GM18502 (cell line): Measurements from ENCODE around the gene DOCK1.

Source experiments
- ATAC-seq: cut with Tn5 transposase; IDR thresholded peaks from one replicate; pipeline ENCODE4 v1.9.1; 2021; ENCODE audit warnings: mild to moderate bottlenecking; ENCODE audit not compliant: unreplicated experiment, poor library complexity

The DOCK1 gene

DNA sequence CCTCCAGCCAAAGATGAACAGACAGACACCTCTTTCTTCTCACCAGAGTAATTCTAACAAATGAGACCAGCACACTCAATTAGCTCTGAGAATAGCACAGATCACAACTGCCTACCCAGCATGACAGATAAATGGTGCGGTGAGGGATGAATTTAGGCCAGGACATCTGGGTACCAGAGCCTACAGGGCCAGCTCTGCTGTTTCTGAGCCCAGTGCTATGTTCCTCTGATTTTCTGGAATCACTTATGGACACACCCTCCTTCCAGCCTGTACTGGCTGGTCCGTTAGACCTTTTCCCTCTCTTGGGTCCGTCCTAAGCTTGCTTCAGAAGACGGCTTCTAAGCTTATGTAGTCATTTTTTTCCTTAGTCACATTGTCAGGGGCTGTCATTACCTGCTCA is 217.6 kb downstream of the DOCK1 start:
- no peak for ATAC-seq

GRCh38 chr10:127123626-127124025 is 218.4 kb downstream of the DOCK1 start:
- no peak for ATAC-seq

GRCh38 chr10:127125331-127125730 is 220.1 kb downstream of the DOCK1 start:
- no peak for ATAC-seq

- no peak for ATAC-seq
Observed at GRCh38 chr10:127127822-127128221, 222.6 kb downstream of the DOCK1 start.

- ATAC-seq: no peak
Observed at GRCh38 chr10:127129104-127129503, 223.9 kb downstream of the DOCK1 start.

GRCh38 chr10:127132451-127132850 is 227.2 kb downstream of the DOCK1 start:
- ATAC-seq: no peak

DNA sequence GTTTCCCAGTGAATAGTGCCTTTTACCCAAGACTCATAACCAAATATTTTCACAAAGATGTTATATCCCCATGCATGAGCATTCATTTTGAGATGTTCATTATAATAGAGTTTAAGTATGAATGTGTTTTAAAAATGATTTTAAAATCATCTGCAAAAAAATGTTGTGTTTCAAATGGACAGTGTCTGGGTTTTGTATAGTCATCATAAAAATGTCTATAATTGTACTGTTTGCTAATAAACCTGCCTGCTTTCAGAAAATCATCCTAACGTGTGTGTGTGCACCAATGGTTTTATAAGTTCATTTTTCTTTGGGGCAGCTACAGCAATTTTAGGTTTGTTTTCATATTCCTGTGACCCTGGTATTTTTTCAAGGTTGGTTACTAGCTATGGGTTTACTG is 228.0 kb downstream of the DOCK1 start:
- no peak for ATAC-seq

DNA sequence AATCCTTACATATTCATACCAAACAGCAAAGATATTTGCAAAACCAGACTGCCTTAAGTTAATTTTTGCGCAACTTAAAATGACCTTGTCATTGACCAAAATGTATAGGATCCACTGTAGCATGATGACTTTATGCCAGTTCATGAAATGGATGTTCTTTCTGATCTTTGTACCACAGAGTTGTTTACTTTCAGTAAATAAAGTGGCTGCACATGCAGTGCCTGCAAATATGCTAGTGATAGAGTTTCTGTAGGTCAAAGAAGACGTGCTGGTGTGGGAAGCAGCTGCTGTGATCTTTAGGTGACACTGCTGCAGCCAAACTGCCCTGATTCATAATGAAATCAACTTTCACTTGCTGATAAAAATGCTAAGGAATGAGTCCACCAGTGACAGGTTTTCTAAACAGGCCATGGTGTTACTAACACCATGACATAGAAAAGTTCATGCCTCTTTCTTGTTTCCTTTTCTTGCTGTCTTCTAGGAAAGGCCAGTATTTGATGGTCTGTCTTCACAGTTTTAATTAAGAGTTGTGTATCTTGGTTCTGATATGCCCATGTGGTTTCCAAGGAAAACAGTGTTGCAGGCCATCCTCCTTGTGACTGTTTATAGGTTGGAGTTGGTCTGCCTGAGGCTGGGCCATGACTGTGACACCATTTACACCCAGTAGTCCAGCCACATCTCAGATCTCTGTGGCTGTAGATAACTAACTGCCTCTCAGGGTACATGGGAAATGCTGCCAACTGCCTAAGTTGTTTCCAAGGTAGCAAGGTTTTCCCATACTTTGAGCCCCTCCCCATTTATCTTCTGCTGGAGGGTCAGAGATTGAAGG is 228.7 kb downstream of the DOCK1 start:
- no peak for ATAC-seq

DNA sequence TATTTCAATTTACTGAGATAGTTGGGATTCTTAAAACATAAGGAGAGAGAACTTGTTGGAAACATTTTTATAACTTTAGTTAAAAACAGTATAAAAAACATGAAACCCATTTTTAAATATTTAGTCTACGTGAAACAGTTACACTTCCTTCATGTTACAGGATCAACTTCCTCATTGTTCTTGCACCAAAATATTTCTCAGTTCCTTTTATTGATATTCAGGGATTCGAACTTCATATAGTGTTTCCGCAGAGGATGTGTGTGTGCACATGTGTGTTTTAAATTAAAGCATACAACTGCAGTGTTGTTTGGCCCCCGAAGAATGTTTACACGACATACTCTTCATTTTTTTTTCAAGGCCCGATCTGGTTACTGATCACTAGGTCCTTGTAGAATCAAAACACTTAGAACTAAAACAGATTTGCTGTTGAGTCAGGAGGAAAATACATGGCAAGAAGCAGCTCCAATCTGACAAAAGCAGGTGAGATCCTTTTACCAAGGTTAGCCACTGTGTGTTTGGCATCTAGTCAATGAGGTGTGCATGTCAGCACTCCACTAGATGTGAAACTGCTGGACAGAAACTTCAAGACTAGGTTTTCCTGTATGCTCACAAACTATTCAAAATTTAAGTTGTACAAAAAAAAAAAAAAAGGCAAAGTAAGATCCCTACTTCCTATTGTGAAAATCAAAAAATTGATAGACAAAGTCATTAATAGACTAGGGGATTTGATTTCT is 230.8 kb downstream of the DOCK1 start:
- no peak for ATAC-seq

DNA sequence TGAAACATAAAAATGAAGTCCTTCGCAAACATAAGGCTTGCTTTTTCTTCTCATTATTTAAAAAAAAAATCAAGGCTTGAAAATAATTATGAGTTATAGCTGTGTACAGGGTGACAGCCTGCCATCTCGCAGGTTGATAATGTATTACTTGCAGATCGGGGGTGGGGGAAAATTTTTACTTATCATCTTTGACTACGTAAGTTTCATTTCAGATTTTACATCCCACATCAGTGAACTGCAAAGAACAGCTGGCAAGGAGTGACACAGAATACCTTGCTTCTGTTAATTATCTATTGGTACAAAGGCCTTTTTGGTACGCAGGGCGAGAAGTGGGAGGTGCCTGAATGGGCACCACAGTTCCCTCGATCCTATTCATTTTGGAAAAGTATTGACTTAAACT is 232.2 kb downstream of the DOCK1 start:
- no peak for ATAC-seq

DNA sequence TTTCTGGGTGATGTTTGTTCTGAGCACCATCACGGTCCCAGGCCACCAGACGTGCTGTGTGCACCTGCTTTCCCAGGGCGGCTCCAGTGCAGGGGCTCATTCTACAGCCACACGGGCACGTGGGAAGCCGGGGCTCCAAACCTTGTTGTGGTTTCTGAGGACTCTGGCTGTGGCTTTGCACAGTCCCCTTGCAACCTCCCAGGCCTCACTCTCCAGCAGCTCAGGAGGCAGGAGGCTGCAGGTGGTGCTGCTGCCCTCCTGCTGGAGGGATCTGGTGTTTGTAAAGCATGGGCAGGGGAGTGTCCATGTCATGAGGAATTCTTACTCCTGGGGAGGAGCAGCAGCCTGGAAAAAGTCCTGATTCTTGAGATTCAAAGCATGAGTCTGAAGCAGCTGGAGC is 236.9 kb downstream of the DOCK1 start:
- ATAC-seq: no peak

- no peak for ATAC-seq
Observed at GRCh38 chr10:127142856-127143255, 237.6 kb downstream of the DOCK1 start.

DNA sequence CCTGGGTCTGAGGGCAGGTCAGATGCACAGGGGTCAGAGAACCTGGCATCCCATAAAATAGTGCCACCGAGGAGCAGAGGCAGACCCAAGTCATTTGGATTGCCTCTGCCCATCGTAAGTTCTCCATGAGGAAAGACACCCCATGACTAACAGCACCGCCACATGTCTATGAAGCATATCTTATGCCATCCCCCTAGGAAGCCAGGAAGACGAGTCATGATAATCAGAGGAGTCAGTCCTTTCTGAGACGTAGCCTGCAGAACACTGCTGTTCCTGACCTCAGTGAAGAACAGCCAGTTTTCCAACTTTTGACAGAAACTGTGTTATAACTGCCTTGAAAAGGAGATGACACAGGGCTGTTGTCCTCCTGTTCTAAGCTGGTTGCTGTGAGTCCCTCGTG is 239.9 kb downstream of the DOCK1 start:
- ATAC-seq: no peak

DNA sequence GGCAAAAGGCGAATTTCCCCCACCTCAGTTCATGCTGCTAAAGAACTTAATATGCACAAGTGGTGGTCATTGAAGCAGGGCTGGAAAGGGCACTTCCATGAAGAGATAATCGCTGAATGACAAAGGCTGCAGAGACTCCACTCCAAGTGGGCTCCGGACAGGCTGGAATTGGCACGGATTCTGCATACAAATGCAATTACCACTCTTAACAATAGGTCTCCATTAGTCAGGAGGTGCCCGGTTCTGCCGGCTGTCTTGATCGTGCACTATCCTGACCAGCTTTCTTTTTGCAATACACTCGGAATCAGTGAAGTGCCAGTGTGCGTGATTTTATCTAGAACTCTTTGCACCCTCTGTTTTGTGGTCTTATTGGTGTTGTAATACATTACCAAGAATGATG is 241.4 kb downstream of the DOCK1 start:
- no peak for ATAC-seq

DNA sequence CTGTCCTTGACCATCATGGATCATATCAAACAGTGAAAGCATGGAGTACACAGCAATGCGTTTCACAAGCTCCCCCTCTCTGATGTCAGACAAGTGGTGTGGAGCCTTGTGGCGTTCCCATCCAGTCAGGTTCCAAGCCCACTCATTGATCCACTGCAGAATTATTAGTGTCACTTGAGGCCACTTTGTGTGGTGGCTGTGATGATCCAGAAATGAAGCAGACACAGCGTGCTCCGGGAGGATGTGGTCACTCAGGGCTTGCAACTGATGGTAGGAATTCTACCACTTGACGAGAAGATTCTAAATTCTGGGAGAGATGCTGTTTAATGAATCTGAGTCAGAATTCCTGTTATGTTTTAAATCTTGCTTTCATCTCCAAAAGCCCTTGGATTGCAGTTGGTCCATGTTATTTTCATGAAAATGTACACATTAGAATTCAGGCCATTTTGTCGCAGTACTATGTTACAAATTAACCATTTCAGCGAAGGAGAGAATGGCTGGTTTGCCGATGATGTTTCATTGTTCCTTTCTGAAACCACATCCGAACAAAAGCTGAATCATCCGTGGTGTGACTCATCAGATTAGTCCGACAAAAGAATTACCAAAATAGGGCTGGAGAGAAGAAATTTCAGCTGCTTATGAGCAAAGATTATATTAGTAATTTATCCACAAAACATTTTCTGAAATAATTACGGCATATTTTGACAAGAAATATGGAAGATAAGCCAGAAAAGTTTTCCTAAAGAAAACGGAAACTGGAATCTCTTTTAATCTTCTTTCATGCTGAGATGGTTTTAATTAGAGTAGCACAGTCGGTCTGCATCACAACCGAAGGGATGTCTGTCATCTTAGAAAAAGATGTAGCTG is 243.1 kb downstream of the DOCK1 start:
- no peak for ATAC-seq

DNA sequence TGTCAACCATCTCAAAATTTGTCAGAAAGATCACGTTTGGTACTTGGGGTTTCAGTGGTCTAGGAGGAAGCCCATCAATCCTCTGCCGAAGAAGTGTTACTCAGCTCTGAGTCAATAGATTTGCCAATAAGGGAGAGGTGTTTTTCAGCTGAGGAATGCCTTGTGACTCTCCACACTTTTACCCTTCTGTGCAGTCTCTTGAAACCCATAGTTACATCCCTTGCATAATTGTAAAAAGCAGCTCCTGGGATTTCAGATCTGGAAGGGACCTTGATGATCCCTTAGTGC is 243.6 kb downstream of the DOCK1 start:
- no peak for ATAC-seq

DNA sequence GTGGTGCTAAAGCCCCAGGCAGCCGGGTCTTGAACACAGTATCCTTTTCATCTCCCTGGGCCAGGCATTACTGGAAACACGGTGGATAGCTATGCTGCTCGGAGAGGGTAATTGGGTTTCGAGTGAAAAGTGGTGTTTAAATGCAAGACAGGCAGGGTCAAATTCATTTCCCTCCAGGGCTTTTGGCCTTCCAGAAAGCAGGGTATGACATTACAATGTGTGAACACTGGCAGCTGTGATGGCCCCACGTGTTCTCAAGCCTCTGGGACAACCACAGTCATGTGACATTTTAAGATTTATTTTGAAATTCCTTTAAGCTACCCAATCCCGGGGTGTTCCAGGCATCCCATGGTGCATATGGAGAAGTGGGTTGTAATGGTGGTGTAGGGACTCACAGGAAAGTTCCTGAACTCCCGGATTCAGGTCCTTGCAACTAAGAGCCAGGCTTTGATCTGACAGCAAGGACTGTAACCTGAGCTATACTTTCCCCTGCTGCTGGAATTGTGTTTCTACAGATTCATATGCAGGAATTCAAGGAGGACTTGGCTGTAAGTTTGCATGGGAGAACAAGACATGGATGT is 244.4 kb downstream of the DOCK1 start:
- no peak for ATAC-seq

DNA sequence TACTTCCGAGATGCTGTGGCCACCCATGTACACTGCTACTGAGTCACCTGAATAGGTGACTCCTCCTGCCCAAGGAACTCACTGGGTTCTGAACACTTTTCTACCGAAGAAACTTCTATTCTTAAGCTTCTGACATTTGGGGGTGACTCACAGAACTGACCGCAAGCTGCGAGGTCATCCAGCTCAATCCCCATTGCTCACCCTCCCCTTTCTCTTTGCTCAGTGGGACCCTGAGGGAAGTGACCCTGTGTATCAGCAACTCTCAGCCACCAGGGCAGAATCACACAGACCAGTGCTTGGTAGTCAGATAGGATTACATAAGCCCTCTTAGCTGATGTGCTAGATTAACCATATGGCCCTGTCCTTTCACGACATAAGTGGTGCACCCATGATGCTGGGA is 244.9 kb downstream of the DOCK1 start:
- ATAC-seq: no peak

DNA sequence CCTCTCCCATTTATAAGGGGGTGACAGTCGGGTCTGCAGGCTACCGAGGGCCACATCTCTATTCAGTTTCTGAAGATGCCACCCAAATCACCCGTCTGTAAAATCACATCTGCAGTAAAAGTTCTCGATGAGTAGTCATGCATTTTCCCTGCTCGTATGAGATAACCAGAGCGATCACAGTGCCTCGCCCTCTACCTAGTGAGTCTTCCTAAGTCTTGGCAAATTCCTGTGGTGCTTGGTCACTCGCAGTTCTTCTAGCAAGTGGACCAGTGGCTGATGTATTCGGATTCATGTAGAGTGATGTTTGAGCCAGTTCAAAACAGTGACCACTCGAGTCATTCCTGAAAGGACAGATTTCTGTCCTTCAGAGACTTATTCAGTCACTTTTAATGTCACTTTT is 246.3 kb downstream of the DOCK1 start:
- ATAC-seq: no peak

DNA sequence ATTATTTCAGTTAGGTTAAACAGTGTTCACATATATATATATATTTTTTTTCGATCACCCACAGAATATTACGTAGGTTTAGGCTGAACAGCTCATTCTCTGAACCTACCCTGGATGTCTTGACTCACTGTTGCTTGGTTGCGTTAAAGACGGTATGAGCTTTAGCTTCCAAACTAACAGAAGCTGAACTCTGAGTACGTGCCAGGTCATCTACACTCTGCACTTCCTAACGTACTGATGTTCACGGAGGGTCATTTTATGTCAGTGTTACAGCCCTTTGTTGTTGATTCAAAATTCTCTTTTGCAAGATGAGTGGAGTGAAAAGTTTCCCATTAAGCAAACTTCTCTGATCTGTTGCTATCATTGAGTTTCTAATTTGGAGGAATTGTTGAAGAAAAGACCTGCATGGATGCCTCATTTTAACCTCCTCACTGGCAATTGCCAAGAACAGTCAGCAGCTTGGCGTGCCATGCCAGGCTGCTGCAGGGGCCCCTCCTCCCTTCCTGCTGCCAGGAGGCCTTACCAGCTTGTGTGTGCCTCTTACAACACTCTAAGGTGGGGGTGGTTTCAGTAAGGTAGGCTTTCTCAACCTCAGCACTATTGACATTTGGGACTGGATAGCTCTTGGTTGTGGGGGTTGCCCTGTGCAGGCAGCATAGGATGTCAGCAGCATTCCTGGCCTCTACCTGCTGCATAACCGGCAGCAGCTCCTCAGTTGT is 246.9 kb downstream of the DOCK1 start:
- ATAC-seq: no peak
